GM19025 (cell line): ENCODE data around the gene EBI3.
"Not testable (repeated sequence)": the region's sequence is repeated elsewhere in the genome, so short reads cannot be mapped to it uniquely, and the experiment has no call there.

ENCODE experiments used
- ATAC-seq: cut with Tn5 transposase; IDR thresholded peaks from one replicate; pipeline ENCODE4 v1.9.1; 2021; ENCODE audit warnings: mild to moderate bottlenecking, low read depth, moderate library complexity; ENCODE audit not compliant: unreplicated experiment

EBI3 gene

GRCh38 chr19:4229179-4229931, at the start of gene EBI3:
Gene EBI3 (plus strand): TSS chr19:4229523. CDS start chr19:4229551, 28 bp downstream.
- ATAC-seq: peak; percentile 54

GRCh38 chr19:4181053-4181508, 48.2 kb upstream of the EBI3 start:
- ATAC-seq: no peak

- ATAC-seq: peak; percentile 75
These were observed 47.1 kb upstream of the EBI3 start, which contains the start of the genes ANKRD24 and SIRT6 for GRCh38 chr19:4182084-4182810. Gene ANKRD24 (plus strand): TSS chr19:4182689. CDS start chr19:4186426, 3,737 bp downstream. Gene SIRT6 (minus strand): TSS chr19:4182563. CDS start chr19:4182539, 24 bp downstream.

- no peak for ATAC-seq
These were observed 45.2 kb upstream of the EBI3 start for GRCh38 chr19:4183967-4184717.

- ATAC-seq: no peak
These were observed 44.5 kb upstream of the EBI3 start for GRCh38 chr19:4184718-4185352.

- ATAC-seq: no peak
These were observed 43.8 kb upstream of the EBI3 start for GRCh38 chr19:4185413-4186086.

- no peak for ATAC-seq
These were observed 43.0 kb upstream of the EBI3 start for GRCh38 chr19:4186087-4186993.

GRCh38 chr19:4187313-4188122, 41.8 kb upstream of the EBI3 start:
- ATAC-seq: no peak

- no peak for ATAC-seq
These were observed 39.7 kb upstream of the EBI3 start for GRCh38 chr19:4189641-4190040.

- ATAC-seq: not testable (repeated sequence)
These were observed 36.8 kb upstream of the EBI3 start for GRCh38 chr19:4192537-4192936.

GRCh38 chr19:4194353-4194752, 35.0 kb upstream of the EBI3 start:
- no peak for ATAC-seq

GRCh38 chr19:4196009-4196408, 33.3 kb upstream of the EBI3 start:
- ATAC-seq: no peak

GRCh38 chr19:4196587-4197148, 32.7 kb upstream of the EBI3 start:
- no peak for ATAC-seq

GRCh38 chr19:4197228-4197624, 32.1 kb upstream of the EBI3 start:
- no peak for ATAC-seq

GRCh38 chr19:4197625-4198466, 31.5 kb upstream of the EBI3 start:
- ATAC-seq: no peak

- ATAC-seq: no peak
These were observed 30.7 kb upstream of the EBI3 start for GRCh38 chr19:4198467-4199126.
